Fibroblast of pulmonary artery (primary cell): ENCODE measurements around the gene KIRREL3.
A peak's percentile ranks its signal among the peaks of the same experiment; 100 is the strongest.

ENCODE experiments used
- DNase-seq: peaks from one replicate; pipeline ENCODE4 v3.0.0-alpha.2; 2010; ENCODE audit warnings: low read depth
- H3K4me3 ChIP-seq: replicated peaks from 2 replicates; pipeline ENCODE4 v1.5.1; 2011; ENCODE audit warnings: low read depth, mild to moderate bottlenecking, control low read depth, low read length, moderate library complexity
- TF ChIP-seq, protein P1 (sequence below): IDR thresholded peaks from 2 replicates; pipeline ENCODE4 v1.5.1; 2011; ENCODE audit warnings: mild to moderate bottlenecking, control low read depth, low read length, inconsistent platforms; ENCODE audit errors: missing control alignments

Gene KIRREL3

DNA sequence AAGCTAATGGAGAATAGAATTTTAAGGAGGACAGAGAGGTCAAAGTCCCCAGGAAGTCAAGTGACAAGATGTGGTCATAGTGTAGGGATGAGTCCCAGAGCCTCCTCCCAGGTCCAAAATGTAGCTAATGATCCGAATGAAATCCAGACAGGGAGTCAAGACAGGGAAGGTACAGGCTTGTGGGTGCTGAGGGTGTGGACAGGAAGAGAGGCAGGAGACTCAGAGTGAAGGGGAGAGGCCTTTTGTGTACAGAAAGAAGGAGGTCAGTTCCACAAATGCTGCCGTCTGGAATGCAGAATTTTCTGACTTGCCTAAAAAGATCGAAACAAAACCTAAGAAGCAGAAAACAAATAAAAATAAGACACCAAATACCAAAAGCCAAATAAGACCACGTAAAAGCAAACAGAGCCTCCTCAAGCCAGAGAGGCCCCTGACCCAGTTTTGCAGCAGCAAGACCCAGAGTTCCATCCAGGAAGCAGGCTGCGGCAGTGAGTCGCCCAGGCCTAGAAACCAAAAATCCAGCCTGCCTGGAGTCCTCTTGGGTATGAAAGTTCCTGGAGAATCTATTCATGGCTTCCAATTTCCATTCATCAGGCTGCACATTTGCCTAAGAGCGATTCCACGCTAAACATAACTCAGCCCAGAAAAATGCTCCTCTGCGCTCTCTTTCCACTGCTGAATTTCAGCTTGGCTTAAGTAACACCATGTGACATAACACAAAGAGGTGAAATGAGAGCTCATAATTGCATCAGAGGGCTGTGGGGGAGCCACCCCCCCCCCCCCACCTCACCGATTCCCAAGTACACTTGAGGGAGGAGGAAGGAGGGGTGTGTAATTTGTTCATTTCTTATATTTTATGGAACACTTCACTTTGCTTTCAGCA lies 71.2 kb downstream of the KIRREL3 start:
- TF ChIP-seq, protein P1, sequence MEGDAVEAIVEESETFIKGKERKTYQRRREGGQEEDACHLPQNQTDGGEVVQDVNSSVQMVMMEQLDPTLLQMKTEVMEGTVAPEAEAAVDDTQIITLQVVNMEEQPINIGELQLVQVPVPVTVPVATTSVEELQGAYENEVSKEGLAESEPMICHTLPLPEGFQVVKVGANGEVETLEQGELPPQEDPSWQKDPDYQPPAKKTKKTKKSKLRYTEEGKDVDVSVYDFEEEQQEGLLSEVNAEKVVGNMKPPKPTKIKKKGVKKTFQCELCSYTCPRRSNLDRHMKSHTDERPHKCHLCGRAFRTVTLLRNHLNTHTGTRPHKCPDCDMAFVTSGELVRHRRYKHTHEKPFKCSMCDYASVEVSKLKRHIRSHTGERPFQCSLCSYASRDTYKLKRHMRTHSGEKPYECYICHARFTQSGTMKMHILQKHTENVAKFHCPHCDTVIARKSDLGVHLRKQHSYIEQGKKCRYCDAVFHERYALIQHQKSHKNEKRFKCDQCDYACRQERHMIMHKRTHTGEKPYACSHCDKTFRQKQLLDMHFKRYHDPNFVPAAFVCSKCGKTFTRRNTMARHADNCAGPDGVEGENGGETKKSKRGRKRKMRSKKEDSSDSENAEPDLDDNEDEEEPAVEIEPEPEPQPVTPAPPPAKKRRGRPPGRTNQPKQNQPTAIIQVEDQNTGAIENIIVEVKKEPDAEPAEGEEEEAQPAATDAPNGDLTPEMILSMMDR = no peak
- H3K4me3 ChIP-seq = no peak overlapping the region
- peak; percentile 27 for DNase-seq

DNA sequence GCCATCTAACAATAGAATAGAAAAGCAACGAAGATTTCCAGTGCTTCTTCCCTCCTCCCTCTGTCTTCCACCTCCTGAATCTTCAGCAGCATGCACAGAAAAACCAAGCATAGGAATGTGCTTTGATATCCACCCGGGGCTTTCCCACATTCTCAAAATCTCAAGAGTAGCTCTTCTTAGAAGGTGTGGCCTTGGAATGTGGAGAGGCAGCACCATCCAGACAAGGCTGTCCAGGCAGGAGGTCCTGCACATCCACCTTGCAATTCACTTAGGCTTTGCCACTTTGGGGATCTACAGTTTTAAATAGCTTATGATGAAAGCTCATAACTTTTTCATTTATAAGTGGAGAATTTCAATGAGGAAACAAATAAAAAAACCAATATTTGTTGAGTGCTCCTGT lies 72.9 kb downstream of the KIRREL3 start:
- no peak for DNase-seq
- H3K4me3 ChIP-seq = no peak overlapping the region
- TF ChIP-seq, protein P1 = no peak

DNA sequence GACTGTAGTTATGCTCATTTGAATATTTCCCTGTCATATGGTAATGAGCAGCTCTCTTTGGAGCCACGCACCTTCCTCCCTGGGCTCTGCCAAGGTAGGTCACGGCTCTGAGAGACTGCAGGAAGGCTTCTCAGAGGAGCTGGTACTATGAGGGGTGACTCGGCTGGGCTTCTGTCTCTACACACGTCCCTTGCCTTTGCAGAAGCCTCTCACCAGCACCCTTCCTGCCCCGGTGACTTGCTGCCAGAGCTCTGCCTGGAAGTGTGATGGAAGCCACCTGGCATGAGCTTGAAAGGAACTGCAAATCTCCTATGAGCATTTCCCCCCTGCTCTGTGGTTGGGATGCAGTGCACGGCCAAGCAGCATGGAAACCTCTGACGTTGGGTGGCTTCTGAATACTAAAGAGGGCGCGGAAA lies 74.2 kb downstream of the KIRREL3 start:
- DNase-seq = peak; percentile 28
- TF ChIP-seq, protein P1 = no peak
- no peak overlapping the region for H3K4me3 ChIP-seq

DNA sequence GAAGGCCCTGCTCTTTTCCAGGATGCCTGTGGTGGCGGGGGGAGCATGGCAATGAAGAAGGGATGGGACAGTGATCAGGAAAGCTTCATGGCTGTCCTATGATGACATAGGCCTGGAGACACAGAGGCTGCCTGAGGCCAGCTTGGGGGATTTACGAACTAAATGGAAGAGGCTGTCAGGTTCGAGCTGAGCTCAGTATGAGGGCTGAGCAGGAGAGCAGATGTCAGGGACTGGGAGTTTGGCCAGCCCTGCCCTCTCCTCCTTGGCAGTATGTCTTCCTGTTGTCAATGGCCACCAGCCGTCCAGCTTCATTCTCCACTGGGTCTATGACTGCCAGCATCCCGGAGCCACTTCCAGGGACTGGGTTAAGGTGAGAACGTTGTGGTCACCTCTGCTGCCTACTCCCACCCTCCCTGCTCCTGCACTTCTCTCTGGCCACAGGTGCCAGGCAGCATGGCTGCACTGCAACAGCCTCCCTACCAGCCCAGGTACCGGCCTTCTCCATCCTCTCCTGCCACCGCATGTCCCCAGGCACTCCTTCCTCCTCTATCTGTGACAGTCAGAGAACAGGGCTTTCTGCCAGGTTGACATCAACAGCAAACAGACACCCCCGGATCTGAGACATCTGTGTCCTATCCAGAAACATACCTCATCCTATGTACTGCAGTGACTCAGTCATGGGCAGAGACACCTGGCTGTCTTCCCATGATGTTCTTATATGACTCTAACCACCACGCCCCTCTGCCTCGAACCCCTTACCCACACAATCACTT lies 75.1 kb downstream of the KIRREL3 start:
- H3K4me3 ChIP-seq = no peak overlapping the region
- DNase-seq = no peak
- TF ChIP-seq, protein P1 = no peak

DNA sequence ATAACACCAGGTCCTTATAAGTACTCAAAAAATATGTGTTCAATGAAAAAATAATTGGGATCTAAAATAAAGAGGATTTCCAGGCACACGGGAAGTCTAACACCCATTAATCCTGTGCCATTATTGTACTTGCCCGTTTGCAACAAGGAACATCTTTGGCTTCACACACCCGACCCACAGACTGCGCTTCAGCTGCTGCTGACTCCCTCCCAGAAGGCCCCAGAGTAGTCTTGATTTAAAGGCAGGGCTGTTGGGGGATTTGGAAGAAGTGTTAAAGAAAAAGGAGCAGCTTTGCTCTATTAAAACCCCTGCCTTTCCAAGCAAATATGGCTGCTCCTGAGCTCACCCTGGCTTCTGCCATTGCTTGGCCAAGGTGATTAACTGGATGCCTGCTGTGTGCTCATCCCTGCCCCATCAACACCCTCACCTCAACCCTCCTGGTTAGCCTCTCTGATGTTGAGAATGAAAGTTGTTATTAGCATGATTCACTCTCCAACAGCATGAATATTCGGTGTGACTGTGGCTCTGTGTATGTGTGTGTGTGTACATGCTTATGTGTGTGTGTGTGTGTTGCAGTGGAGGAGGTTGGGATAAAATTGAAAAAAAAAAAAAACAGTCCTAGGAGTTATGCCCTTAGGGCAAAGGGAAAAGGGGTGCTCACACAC lies 76.1 kb downstream of the KIRREL3 start:
- no peak overlapping the region for H3K4me3 ChIP-seq
- DNase-seq = no peak
- TF ChIP-seq, protein P1 = no peak

DNA sequence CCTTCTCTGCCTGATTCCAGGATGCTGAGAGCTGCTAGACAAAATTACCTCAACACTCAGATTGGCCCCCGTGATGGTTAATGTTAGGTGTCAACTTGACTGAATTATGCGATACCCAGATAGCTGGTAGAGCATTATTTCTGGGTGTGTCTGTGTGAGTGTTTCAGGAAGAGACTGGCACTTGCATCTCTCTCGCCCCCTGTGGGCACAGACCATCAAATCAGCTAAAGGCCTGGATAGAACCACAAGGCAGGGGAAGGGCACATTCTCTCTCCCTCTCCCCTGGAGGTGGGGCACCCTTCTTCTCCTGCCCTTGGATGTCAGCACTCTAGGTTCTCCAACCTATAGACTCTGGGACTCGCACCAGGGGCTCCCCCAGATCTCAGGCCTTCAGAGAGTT lies 79.7 kb downstream of the KIRREL3 start:
- H3K4me3 ChIP-seq = no peak overlapping the region
- TF ChIP-seq, protein P1 = no peak
- no peak for DNase-seq
